ENCODE measurements around the gene GPR153. TPM values are rescaled to one million over a fixed set of nuclear protein-coding genes. Genes with fewer than 3 reads are reported as not detected.

The GPR153 gene
- polyA plus RNA-seq, 3 donors: 3.7 to 21.8 (median 12.3) TPM

DNA sequence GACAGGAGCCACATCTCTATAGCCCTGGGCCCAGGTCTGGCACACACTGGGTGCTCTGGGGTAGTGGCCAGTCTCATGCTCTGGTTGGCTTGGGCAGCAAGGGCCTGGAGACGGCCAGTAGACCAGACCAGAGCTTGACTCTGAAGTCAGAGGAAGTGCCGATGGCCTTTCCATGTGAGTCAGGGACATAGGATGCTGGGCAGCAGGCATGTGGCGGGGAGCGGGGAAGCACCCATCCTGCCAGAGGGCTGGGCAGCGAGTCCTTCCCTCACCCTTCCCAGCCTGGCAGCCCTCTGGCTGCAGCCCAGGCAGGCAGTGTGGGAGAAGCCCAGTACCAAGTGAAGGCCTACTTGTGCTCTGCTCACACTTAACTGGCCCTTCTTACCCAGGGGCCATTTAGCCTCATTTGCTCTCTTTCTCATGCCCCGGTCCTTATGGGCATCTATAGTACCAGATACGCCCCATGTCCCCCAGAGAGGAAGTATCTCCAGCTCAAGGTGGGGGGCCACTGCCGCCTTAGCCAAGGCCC, 3.3 kb downstream of the GPR153 start:
- H3K27ac ChIP-seq (ENCODE audit: low read depth, low read length): no peak overlapping the region
- 77 to 93% (median 87%) methylated on average over 8 of the region's 8 CpGs for WGBS, 3 donors

DNA sequence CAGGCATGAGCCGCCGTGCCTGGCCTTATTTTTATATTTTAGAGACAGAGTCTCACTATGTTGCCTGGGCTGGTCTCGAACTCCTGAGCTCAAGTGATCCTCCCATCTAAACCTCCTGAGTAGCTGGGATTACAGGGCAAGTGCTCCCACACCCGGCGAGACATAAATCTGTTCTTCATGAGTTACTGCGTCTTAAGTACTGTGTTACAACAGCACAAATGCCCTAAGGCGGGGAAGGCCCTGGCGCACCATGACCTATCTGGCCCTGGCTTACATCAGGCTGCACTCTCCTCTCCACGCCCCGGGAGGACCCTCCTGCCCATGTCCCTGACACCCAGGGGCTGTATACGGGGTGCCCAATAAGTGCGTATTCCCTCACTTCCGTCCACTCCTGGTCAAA, 4.3 kb downstream of the GPR153 start:
- WGBS, 3 donors: 80 to 87% (median 85%) methylated on average over 13 of the region's 13 CpGs
- H3K27ac ChIP-seq (ENCODE audit: low read depth, low read length): no peak overlapping the region

DNA sequence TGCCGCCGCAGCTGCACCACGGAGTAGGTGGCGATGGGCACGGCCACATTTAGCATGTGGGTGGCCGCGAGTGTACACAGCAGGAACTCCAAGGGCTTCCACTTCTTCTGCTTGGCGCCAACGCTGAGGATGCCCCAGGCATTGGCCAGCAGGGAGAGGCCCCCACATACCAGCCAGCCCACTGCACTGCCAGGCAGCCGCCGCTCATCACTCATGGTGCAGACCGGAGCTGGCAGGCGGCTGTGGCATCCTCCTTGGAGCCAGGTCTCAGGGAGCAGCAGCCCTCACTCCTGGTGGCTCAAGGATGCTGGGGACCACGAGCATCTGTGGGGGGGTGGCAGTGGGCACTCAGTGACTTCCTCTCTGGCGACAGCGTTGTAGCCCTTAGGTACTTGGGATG, 6.2 kb downstream of the GPR153 start:
- 85 to 88% (median 87%) methylated on average over 16 of the region's 16 CpGs for WGBS, 3 donors
- no peak overlapping the region for H3K27ac ChIP-seq (ENCODE audit: low read depth, low read length)

DNA sequence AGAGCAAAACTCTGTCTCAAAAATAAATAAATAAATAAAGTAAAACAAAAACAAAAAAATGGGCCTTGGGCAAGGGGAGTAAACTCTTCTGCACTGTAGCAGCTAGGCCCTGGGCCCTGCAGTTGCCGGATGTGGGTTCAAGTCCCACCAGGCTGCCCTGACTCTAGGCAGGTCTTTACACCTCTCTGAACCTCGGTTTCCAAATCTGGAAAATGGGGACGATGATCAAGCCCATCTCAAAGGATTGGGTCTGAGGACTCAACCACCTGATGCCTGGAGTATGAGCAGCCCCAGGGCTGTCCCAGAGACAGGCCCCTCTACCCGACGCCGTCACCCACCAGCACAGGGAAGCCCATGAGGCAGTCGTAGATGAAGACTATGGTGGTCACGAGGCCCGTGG, 7.5 kb downstream of the GPR153 start:
- no peak overlapping the region for H3K27ac ChIP-seq (ENCODE audit: low read depth, low read length)
- 86 to 95% (median 92%) methylated on average over 9 of the region's 9 CpGs for WGBS, 3 donors

DNA sequence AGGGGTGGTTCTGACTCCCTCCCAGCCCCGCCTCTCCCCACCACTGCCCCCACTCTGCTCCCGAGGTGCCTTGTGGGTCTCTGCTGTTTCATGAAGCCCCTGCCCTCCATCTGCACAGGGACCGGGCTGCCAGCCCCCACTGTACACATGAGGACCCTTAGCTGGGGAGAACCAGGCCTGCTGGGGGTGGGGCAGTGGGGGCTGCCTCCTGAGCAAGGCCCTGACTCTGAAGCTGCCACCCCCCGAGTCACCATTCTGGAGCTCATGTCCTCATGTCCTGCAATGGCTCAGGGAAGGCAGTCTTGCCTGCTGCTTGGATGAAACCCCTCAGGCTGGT, 8.6 kb downstream of the GPR153 start:
- H3K27ac ChIP-seq (ENCODE audit: low read depth, low read length): no peak overlapping the region
- WGBS, 3 donors: 82 to 88% (median 86%) methylated on average over 4 of the region's 4 CpGs

DNA sequence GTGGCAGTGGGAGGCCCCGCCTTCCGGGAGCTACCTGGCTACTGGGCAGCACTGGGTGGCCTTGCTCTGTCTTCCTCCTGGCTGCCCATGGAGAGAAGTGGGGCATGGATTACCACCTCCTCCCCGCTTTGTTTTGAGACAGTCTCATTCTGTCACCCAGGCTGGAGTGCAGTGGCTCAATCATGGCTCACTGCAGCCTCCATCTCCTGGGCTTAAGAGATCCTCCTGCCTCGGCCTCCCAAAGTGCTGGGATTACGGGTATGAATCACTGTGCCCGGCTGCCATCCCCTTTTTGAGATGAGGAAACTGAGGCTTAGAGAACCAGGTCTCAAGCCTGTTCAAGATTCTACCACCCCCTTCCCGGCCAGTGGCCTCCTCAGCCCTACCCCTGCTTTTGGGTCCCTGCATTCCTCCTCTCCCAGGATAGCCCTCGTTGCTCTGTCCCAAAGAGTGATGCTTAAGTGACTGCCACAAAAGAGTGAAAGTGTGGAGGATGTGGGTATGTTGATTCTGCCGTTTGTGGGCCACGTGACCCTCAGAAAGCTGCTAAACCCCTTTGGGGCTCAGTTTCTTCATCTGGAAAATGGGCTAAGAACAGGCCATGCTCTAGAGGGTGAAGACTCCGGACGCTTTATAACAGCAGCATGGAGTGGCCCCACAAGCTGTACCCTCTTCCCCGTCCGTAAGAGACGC, 9.1 kb downstream of the GPR153 start:
- 75 to 87% (median 81%) methylated on average over 12 to 15 of the region's 15 CpGs for WGBS, 3 donors

DNA sequence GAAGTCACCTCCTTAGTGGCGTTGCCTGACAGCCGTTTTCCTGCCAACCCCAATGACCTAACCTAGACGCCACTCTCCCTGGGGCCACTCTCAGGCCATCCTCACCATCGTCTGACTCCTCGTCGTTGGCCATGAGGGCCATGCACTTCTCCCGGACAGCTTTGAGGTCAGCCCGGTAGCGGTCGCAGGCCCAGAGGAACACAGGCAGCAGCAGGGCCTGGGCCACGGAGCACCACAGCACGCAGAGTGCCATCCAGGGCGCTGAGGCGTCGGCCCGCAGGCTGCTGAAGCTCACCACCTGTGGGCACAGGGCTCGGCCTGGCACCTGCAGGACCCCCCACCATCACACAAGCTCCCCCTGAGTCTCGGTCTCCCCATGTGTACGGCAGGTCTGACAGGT, 9.7 kb downstream of the GPR153 start:
- WGBS, 3 donors: 79 to 84% (median 83%) methylated on average over 16 to 19 of the region's 19 CpGs
- no peak overlapping the region for H3K27ac ChIP-seq (ENCODE audit: low read depth, low read length)

More for the DNA sequence above, 9.1 kb downstream of the GPR153 start:
- no peak overlapping the region for H3K27ac ChIP-seq (ENCODE audit: low read depth, low read length)

DNA sequence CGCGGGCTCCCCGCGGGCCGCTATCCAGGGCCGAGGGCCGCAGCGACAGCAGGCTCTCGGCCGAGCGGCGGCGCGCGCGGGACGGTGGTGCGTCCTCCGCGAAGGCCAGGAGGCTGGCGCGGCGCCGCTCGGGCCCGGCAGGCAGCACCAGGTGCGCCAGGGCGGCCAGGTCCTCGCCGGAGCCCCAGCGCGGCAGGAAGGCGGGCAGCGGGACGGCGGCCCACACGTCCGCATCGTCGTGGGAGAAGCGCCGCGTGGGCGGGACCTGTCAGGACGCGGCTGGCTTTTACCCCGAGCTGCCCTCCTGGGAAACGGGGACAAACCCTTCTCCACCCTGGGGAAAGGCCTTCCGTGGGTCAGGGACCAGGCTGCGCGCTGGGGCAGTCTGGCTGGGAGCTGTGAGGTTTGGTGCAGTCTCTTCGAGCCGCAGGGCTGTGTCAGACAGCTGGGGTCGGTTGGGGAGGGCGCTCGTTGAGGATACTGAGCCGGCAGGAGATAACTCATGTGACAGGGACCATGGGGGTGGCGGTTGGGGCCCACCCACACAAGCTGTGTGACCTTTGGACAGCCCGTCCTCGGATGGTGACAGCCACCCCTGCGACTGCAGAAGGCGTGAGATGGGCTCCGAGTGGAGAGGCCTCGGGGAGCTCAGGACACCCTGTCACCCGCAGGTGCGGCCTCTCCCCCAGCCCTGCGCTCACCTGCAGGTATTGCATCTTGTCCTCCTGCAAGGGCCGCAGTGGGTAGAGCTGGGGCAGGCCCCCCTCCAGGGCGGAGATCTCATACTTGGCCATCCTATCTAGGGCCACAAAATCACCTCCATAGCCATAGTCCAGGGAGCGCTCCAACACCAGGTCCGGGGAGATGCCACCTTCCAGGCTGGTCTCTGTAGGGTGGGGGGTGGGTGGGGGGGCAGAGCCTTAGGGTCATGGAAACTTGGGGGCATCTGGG, 10.9 kb downstream of the GPR153 start:
- no peak overlapping the region for H3K27ac ChIP-seq (ENCODE audit: low read depth, low read length)
- 17 to 22% (median 22%) methylated on average over 53 to 70 of the region's 71 CpGs for WGBS, 3 donors

DNA sequence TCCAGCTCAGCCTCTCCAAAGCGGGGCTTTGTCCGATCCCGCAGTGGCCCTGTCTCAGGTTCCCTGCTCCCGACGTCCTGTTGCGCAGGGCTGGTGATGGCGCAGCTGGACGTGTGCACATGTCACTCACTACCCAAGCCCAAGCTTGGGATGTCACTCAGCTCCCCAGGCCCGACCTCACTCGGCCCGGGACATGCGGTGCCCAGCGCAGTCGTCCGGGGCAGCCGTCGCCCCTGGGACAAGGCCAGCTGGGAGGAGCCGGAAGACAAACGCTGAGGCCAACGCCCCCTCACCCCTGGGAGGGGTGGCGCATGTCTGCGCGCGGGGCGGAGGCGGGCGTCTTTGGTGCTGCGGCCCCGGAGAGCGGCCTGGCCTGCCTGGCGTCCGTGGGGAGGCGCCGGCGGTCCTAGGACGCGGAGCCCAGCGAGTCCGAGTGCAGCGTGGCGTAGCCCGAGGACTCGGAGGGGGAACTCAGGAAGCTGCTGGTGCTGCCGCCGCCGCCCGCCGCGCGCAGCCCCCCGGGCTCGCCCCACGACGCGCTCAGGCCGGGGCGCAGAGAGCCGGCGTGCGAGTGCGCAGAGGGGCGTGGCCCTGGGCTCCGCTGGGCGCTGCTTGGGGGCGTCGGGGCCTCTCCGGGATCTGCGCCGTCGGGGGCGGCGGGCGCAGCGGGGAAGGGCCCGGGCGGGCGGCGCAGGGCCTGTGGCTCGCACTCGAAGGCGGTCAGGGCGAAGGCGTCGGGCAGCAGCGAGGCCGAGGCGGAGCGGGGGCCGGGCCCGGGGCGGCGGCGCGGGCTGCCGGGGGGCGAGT, 11.8 kb downstream of the GPR153 start:
- no peak overlapping the region for H3K27ac ChIP-seq (ENCODE audit: low read depth, low read length)
- WGBS, 3 donors: 6 to 7% (median 6%) methylated on average over 70 to 96 of the region's 96 CpGs

DNA sequence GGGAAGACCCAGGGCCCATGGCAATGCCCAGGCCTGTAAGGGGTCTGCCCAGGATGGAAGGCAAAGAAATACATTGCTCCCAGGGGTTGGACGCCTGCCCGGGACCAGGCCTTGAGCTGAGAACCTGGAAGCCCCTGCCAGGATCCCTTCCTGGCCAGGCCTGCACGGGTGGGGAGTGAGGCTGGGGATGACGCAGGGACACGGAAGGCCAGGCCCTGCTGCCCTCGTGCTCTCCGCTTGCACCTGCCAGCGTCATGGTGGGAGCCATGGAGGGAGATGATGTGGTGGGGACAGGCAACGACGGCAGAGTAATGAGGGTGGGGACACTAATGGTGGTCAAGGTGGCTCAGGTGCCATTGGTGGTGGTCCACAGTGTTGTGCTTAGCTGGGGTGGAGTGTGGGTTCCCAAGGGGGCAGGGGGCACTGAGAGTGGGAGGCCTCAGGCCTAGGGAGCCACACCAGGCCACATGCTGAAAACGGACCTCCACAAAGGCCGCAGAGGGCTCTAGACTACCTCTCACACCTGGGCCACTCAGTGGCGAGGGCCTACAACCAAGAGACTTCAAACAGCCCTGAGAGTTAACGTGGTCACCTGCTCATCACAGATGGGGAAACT, 12.6 kb downstream of the GPR153 start:
- WGBS, 3 donors: 74% methylated on average over 14 of the region's 14 CpGs
- no peak overlapping the region for H3K27ac ChIP-seq (ENCODE audit: low read depth, low read length)

DNA sequence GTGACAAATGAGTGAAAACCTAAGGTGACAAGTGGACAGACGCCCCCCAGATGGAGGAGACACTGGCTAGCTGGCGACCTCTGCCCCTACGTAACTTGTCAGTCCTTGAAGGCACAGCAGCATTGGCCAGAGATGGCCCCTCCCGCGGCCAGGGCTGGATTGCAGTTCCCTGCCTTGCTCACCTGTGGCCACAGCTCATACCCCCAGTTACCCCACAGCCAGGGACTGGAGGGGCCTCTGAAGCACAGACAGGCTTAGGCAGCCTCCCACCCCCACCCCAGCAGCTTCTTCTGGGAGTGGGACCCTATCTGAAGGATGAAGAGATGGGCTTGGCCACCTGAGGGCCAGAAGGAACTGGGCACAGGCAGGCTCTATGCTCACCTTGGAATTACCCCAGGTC, 13.2 kb downstream of the GPR153 start:
- WGBS, 3 donors: 54 to 68% (median 67%) methylated on average over 5 of the region's 5 CpGs
- no peak overlapping the region for H3K27ac ChIP-seq (ENCODE audit: low read depth, low read length)

DNA sequence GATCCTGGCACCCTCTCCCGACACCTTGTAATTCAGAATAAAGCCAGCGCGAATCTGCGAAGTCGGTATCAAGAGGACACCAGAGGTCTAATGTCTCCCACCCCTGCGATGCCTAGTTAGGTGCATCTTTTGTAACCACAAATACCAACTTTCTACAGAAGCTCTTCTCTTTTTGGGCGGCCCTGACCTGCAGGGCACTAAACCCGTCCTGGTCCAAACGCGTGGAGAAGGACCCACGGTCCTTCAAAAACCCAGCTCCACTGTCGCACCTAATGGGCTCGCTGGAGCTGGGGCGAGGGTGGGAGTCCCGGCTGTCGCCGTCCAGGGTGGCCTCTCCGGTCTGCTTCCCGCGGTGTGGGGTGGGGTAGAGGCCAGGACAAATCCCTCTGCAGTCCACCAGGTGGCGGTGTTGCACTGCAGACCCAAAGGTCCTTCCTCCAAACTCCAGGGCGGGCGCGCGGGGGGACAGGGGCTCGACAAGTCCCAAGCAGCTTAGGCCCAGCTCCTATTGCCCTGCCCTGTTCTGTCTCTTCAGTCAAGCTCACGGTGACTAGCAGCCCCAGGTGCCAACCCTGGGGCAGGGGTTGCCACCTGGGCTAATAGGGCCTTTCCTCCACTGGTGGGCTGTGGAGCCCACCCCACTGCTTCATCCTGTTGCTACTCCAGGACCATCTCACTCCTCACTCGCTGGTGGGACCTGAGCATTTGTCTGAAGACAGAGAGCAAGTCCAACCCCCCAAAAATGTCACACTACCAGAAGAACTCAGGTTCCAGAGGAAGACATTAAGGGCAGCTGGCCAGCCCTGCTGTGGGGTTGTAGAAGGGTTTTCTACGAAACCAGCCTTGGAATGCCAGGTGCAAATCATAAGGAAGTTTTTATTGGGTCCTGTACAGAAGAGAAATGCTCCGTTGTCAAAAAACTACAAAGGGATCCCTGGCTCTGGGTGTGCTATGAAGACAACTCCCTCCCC, 14.1 kb downstream of the GPR153 start:
- WGBS, 3 donors: 5 to 6% (median 6%) methylated on average over 30 of the region's 30 CpGs
- no peak overlapping the region for H3K27ac ChIP-seq (ENCODE audit: low read depth, low read length)

DNA sequence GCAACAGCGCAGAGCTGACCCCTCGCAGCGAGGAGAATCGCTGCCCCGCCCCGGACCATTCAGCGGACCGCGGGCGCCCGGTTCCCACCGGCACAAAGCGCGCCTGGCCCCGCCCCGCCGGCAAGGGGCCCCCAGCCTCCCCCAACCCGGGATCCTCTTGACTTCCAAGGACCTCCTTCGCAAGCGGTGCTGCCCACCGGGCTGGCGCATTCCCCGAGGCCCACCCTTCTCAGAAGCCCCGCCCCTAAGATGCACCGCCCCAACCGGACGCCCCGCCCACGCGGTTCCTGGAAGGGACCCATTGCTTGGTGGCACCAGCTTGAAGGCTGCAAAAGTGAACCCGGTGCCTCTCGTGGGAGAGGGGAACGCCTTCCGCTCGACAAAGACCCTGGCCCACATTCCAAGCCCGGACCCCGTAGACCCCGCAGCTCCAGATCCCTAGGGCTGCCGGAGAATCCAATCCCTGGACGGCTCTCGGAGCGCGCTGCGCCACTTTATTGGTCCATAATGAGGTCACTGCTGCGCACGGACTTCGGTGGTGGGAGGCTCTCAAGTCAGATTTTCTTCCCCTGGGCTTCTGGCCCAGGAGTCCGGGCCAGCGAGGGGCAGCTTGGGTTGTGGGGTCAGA, 14.9 kb downstream of the GPR153 start:
- 3 to 5% (median 4%) methylated on average over 36 to 49 of the region's 49 CpGs for WGBS, 3 donors

DNA sequence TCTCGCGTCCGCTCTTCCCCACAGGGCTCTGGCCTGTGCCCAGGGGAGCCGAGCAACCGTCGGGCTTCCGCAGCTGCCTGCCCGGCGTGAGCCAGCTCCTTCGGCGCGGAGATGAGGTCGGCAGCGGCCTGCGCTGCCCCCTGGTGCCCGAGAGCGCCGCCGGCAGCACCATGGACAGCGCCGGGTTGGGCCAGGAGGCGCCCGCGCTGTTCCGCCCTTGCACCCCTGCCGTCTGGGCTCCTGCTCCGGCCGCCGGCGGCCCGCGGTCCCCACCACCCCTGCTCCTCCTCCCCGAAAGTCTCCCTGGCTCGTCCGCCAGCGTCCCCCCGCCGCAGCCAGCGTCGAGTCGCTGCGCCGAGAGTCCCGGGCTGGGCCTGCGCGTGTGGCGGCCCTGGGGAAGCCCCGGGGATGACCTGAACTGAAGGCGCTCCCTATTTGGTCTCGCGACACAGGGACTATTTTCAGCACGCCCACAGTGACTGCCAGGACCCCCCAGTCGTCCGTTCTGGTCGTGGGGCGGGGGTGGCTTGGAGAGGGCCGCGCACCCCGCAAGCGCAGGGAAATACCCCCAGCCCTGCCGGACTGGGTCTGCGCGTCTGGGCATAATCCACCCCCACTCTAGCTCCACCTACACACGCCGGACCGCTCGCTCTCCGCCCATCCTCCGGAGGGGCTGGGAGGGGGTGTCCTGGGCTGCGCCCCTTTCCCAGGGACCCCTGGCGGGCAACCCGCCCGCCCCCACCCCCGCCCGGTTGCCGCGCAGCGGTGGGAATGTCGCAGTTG, 15.6 kb downstream of the GPR153 start:
- WGBS, 3 donors: 2 to 3% (median 2%) methylated on average over 49 to 79 of the region's 79 CpGs
- H3K27ac ChIP-seq (ENCODE audit: low read depth, low read length): no peak overlapping the region

More for the DNA sequence above, 14.9 kb downstream of the GPR153 start:
- H3K27ac ChIP-seq (ENCODE audit: low read depth, low read length): no peak overlapping the region

DNA sequence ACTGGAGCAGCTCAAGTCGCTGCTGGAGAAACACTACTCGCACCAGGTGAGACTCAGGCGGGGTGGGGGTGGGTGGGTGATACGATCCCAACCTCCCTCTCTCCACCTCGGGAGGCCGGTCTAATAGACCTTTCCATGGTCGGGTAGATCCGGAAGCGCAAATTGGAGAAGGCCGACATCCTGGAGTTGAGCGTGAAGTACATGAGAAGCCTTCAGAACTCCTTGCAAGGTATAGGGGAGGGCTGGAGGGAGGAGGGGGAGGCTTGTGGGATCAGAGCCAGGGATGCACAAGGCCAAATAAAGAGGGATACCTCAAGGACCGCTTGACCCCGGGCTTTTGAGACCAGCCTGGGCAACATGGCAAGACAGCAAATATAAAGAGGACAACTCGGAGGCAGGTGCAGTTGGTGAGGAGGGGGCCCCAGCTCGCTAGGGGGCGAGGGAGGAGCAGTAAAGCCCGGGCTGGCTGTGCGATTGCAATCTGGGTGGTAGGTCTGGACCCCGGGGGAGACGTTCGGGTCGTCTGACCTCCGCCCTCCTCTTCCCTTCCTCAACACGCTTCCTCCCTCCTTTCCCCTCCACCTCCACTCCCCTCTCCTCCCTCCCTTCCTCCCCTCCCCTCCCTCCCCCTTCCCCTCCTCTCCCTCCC, 16.4 kb downstream of the GPR153 start:
- no peak overlapping the region for H3K27ac ChIP-seq (ENCODE audit: low read depth, low read length)
- WGBS, 3 donors: 4% methylated on average over 22 to 24 of the region's 24 CpGs

DNA sequence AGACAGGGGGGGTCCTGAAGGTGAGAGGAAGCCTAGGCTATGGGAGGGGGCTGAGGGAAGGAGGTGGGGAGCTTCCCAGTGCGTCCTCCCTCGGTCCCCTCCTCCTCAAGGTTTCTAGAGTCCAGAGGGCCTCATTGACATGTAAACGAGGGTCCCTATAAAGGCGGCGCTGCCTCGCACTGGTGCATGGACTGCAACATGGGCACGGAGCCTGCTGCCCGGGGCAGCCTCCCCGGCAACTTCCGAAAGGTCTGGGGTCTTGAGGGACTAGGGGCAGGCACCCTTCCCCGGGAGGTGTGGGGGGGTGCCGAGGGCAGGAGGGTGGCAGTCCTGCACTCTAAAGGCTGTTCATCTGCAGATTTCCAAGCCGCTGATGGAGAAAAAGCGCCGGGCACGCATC, 16.9 kb downstream of the GPR153 start, which contains the start of gene HES3:
Gene HES3, plus strand, starts transcription at position 187 of the 400 bp plus-strand sequence. Its CDS starts 187 bp downstream, at position 374.
- 5 to 6% (median 6%) methylated on average over 15 to 16 of the region's 16 CpGs for WGBS, 3 donors
- no peak within 1 kb of the TSS for H3K27ac ChIP-seq (ENCODE audit: low read depth, low read length)
